Coronary artery (tissue), 2 donors: ENCODE results near the gene SEC14L1.
"Not testable (repeated sequence)": the region's sequence is repeated elsewhere in the genome, so short reads cannot be mapped to it uniquely, and the experiment has no call there.

Experiments used
- DNase-seq: peaks from one replicate; pipeline ENCODE4 v3.0.0-alpha.2; 2017; ENCODE audit warnings: low spot score
- H3K27ac ChIP-seq, 2 donors: fragments of 200-600 bp; sonication (generic); one replicate each; pipeline ENCODE4 v1.5.1; 2016 to 2019
- H3K4me3 ChIP-seq: fragments of 200-600 bp; sonication (generic); 2 replicates; pipeline ENCODE4 v1.5.1; 2016; ENCODE audit warnings: mild to moderate bottlenecking, moderate library complexity
- CTCF ChIP-seq: fragments of 200-600 bp; sonication (generic); IDR thresholded peaks from one replicate; pipeline ENCODE4 v1.5.1; 2019; ENCODE audit warnings: antibody characterized with exemption

Gene SEC14L1

GRCh38 chr17:77153999-77154586, 13.3 kb downstream of the SEC14L1 start:
- H3K27ac ChIP-seq: peak overlapping the region in 1 of 2 donors; percentile 11

GRCh38 chr17:77155125-77155524, 14.4 kb downstream of the SEC14L1 start:
- no peak overlapping the region for H3K4me3 ChIP-seq
- H3K27ac ChIP-seq: peak overlapping the region in 1 of 2 donors; percentile 7
- no peak for TF ChIP-seq CTCF
- no peak for DNase-seq

More at GRCh38 chr17:77153999-77154586, 13.3 kb downstream of the SEC14L1 start:
- DNase-seq: no peak
- TF ChIP-seq CTCF: no peak
- H3K4me3 ChIP-seq: no peak overlapping the region

GRCh38 chr17:77157766-77158165, 17.0 kb downstream of the SEC14L1 start:
- not testable (repeated sequence) for DNase-seq, H3K27ac ChIP-seq, H3K4me3 ChIP-seq

DNA sequence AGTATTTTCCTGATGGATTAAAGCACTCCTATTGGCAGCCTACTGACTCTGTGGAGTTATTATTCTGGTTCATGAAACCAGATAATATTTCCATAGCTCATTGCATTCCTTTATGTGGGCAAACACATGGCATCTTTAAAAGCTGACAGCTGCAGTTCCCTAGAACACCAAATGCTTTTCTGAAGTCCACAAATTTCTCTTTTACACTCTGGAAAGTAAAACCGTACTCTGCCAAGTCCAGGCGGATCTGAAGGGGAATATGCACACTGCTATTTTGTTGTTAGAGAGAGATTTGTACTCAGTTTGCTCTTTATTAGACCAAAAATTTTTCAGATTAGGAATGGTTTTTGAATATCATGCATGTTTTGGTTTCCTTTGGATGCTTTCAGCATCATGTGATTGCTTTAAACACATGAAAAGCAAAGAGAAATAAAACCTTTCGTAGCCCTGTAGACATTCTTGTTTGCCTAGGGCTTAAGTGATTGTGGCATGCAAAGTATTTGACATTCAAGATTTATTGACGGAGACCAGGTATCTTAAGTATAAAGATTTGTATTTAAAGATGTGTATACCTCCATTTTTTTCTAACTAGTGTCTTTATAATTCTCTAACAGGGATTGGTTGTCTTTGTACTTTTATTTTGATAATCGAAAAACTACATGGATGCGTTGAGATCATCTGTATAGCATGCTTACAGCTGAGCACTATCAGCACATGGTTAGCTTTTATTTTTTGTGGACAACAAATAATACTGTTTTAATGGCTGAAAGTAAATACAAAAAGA, 19.5 kb downstream of the SEC14L1 start:
- no peak for TF ChIP-seq CTCF
- Histone ChIP-seq H3K4me3 (no peak overlapping the region), H3K27ac (no peak overlapping the region)
- no peak for DNase-seq

DNA sequence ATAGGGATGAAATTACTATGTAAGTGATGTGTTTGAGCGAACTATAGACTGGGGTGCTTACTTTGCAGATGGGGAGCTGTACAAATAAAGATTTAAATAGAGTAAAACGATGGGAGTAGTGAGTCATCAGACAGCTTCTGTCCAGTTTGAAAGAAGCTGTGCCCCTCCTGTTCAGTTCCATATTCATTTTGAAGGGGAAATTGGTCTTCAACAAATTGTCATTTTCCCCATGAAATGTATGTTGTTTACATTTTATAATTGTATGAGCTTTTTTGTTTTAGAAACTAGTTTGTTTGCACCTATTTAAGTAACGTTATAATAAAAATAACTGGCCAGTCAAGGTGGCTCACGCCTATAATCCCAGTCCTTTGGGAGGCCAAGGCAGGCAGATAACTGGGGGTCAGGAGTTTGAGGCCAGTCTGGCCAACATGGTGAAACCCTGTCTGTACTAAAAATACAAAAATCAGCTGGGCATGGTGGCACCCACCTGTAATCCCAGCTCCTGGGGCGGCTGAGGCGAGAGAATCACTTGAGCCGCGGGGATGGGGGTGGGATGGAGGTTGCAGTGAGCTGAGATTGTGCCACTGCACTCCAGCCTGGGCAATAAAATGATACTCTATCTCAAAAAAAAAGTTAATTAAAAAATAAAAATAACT, 20.2 kb downstream of the SEC14L1 start:
- TF ChIP-seq CTCF: no peak
- Histone ChIP-seq H3K4me3 (no peak overlapping the region), H3K27ac (no peak overlapping the region)
- no peak for DNase-seq

- H3K4me3 ChIP-seq: no peak overlapping the region
- no peak for DNase-seq
- H3K27ac ChIP-seq: no peak overlapping the region
- no peak for TF ChIP-seq CTCF
Measured at GRCh38 chr17:77161953-77162352, 21.2 kb downstream of the SEC14L1 start.

GRCh38 chr17:77163001-77163400, 22.2 kb downstream of the SEC14L1 start:
- DNase-seq: no peak
- peak overlapping the region; percentile 6 for H3K4me3 ChIP-seq
- no peak overlapping the region for H3K27ac ChIP-seq
- no peak for TF ChIP-seq CTCF
